ENCODE measurements around the gene AK4. TPM values are rescaled to one million over a fixed set of nuclear protein-coding genes. Genes with fewer than 3 reads are reported as not detected.
"Not testable (repeated sequence)": the region's sequence is repeated elsewhere in the genome, so short reads cannot be mapped to it uniquely, and the experiment has no call there.

The AK4 gene
- total RNA-seq, 3 donors from 2014 or later = 11.3 to 15.9 (median 11.5) TPM

DNA sequence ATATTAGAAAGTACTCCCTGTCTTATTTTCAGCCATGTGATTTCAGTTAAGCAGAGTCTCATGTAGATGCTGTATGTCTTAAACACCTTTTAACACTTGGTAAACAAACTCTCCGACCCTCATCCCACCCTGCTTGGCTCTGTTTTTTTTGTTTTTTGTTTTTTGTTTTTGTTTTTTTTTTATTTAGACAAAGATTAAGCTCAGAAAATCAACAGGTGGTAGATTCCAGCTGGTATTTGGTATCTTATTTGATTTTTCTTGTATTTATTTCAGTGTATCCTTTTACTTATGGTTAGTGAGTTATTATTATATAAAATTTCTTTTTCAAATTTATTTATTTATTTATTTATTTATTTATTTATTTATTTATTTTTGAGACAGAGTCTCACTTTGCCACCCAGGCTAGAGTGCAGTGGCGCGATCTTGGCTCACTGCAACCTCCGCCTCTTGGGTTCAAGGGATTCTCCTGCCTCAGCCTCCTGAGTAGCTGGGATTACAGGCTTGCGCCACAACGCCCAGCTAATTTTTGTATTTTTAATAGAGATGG, 4.8 kb upstream of the AK4 start:
- ATAC-seq, DNase-seq: not testable (repeated sequence)
- peaks cover 38% of the 10 kb centered on the region for H3K27me3 Mint-ChIP-seq (ENCODE audit: low read depth)

DNA sequence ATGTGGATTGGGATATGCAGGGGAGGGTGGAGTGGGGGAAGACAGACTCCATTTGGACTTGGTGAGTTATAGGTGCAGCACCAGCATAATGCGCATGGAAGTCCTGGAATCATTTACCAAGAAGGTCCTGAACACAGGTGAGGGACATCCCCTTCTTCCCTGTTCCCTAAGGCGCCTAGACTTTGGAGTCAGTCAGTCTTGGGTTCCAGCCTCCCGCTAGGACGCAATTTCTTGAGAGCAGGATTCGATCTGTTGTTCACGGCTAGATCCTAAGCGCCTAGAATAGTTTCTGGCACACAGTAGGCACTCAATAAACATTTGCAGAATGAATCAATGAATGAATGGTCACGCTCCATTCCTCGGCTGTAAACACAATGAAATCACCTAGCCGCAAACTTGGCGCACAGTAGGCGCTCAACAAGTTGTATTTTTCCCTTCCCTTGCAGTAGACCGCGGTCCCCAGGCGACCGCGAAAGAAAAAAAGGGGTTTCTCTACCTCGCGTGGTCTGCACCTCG, 1.0 kb upstream of the AK4 start:
- ATAC-seq = no peak

More for the DNA sequence above, 4.8 kb upstream of the AK4 start:
- H3K4me1 Mint-ChIP-seq (ENCODE audit: low read depth); H3K36me3 Mint-ChIP-seq (ENCODE audit: insufficient read depth); H3K4me3 Mint-ChIP-seq; H3K9me3 Mint-ChIP-seq: not testable (repeated sequence)

DNA sequence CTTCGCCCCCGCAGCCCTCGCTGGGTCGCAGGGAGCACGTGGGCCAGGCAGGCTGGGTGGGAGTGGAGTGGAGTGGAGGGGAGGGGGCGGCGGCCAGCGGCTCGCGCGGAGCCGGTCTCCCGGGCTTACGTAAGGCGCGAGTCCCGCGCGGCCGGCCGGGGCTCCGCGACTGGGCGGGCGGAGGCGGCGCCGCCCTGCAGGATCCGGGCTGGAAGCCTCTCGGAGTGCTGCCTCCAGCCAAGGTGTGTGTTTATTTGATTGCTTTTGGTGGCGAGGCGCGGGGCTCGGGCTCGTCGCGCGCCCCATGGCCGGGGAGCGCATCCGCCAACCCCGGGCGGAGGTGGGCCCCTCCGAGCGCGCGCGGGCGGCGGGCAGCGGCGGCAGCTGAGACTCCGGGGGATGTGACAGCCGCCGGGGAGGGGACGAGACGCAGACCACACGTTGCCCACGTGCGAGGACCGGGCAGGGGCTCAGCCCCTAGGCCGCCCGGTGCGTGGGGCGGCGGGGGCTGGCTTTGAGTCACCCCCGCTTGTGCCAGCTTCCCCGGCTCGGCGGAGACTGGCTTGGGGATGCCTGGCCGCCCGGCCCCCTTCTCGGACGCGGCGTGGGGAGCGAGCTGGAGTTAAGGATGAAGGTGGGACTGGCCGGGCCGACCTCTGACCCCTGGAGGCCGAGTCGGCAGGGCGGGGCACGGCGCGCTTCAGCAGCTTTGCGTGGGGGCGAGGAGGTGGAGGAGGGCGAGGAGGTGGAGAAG, 402 bp upstream of the AK4 start:
- H3K27me3 Mint-ChIP-seq (ENCODE audit: low read depth) = peaks cover 47% of the 10 kb centered on the region
- H3K4me1 Mint-ChIP-seq (ENCODE audit: low read depth) = peaks cover 11% of the 10 kb centered on the region
- no peaks in the 10 kb centered on the region for H3K36me3 Mint-ChIP-seq (ENCODE audit: insufficient read depth)
- DNase-seq = peak; percentile 20
- peak; percentile 44 to 45 for ATAC-seq
- peak overlapping the region; percentile 74 for H3K4me3 Mint-ChIP-seq
- H3K9me3 Mint-ChIP-seq = no peaks in the 10 kb centered on the region

More for the DNA sequence above, 1.0 kb upstream of the AK4 start:
- Mint-ChIP-seq H3K27me3 (ENCODE audit: low read depth) (peaks cover 51% of the 10 kb centered on the region), H3K9me3 (no peaks in the 10 kb centered on the region), H3K36me3 (ENCODE audit: insufficient read depth) (no peaks in the 10 kb centered on the region), H3K4me1 (ENCODE audit: low read depth) (peaks cover 11% of the 10 kb centered on the region), H3K4me3 (peak overlapping the region; percentile 72)
- DNase-seq = no peak

DNA sequence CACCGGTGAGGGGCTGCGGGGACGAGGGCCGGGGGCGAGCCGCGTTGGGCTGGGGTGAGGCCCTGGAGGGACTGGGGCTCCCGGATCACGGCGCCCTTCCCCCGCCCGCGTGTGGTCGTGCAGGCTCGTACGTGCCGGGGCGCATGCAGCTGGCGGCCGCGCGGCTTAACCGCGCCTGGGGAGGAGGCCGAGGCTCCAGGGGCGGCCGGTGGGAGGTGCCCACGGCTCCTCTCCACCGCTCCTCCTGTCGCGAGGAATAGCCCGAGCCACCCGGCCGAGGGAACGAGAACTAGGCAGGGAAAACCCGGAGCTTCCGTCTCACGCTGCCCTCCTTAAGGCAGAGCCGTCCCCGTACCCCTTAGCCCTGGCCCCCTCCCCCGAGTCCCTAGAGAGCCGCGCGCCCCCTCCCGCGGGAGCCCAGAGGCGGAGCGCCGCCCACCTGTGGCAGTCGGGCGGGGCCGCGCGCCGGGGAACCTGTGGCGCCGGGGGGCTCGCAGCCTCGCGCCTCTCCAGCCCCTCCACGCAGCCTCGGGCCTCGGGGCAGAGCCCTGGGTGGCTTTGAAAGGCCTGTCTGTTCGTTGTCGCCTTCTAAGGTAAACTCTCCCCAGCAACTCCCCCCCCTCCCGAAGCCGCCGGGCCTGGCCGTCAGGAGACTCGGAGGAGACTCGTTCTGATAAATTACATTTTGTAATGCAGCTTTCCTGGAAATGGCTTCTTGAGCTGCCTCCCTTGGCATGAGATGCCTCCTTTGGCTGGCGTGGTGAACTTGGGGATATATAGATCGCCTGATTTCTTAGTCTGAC, 746 bp downstream of the AK4 start:
- no peaks in the 10 kb centered on the region for H3K36me3 Mint-ChIP-seq (ENCODE audit: insufficient read depth)
- peak; percentile 49 to 59 for ATAC-seq
- H3K27me3 Mint-ChIP-seq (ENCODE audit: low read depth) = peaks cover 44% of the 10 kb centered on the region
- peaks cover 11% of the 10 kb centered on the region for H3K4me1 Mint-ChIP-seq (ENCODE audit: low read depth)
- no peaks in the 10 kb centered on the region for H3K9me3 Mint-ChIP-seq
- peak overlapping the region; percentile 76 for H3K4me3 Mint-ChIP-seq
- peak; percentile 20 for DNase-seq

DNA sequence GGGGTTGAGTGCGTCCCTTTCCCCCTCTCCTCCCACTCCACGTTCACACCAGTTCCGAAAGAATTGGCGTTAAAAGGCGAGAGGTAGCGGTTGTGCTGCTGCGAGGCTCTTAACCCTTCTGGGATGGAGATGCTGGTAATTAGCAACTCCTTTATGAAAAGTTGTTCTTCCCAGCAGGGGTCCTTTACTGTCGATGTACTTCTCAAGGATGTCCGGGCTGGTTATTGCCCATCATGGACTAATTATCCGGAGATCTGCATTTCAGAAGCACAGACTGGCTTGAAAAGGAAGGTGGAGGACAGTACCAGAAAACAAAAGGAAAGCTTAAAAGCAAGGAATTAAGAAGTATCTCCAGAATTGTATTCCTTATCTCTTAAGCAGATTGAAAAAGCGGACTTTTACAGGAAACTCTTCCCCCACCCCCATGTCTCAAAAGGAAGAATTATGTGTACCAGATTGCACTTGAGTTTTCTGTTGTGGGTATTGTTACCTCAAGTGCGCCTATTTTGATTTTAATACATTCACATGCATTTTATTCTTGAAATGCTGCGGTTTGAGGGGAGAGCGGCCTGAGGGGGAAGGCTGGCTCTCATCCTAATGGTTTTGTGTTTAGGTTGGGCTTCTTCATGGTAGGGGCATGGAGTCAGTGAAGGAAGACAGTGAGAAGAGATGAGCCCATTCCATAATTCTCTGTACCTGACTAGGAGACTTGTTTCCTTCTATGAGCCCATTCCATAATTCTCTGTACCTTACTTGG, 1.5 kb downstream of the AK4 start:
- DNase-seq = no peak
- ATAC-seq = peak; percentile 5 to 7
- Mint-ChIP-seq H3K36me3 (ENCODE audit: insufficient read depth) (no peaks in the 10 kb centered on the region), H3K9me3 (no peaks in the 10 kb centered on the region), H3K4me3 (peak overlapping the region; percentile 76), H3K27me3 (ENCODE audit: low read depth) (peaks cover 44% of the 10 kb centered on the region), H3K4me1 (ENCODE audit: low read depth) (peaks cover 11% of the 10 kb centered on the region)

DNA sequence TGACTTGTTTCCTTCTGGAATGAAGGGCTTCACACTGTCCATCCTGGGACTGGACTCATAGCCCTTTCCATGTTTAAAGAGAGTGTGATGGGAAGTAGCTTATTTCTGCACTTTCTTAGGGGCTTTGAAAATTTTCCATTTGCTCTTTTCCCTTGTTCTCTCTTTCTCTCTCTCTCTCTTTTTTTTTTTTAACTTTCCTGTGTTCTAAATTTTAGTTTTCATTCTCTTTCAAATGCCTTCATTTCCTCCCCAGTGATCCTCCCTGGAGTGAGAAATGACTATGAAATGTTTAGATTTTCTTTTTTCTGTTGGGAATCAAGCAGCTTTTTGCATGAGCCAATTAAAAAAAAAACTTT, 2.1 kb downstream of the AK4 start:
- ATAC-seq (no peak), DNase-seq (no peak)
- Mint-ChIP-seq H3K4me3 (peak overlapping the region; percentile 19), H3K36me3 (ENCODE audit: insufficient read depth) (no peaks in the 10 kb centered on the region), H3K27me3 (ENCODE audit: low read depth) (peaks cover 41% of the 10 kb centered on the region), H3K9me3 (no peaks in the 10 kb centered on the region), H3K4me1 (ENCODE audit: low read depth) (peaks cover 11% of the 10 kb centered on the region)

DNA sequence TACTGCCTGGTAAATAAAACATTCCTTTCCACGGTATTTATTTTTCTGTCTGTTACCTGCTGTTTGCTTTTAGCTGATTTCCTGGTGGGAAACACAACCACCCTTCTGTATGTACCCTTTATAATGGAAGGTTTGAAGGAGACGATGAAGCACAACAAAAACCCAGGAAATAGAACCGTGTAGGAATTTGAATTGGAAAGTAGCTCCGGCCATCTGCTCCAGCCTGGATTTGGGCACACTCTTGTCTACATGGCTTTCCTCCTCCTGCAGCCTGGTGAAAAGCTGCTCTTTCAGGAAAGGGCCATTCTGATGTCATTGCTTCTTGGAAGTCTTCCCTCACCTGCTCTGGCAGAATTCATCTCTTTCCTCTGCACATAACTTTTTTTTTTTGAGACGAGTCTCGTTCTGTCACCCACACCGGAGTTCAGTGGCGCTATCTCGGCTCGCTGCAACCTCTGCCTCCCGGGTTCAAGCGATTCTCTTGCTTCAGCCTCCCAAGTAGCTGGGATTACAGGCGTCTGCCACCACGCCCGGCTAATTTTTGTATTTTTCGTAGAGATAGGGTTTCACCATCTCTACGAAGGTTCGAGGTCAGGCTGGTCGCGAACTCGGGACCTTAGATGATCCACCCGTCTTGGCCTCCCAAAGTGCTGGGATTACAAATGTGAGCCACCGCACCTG, 2.7 kb downstream of the AK4 start:
- Mint-ChIP-seq H3K4me1 (ENCODE audit: low read depth) (peaks cover 11% of the 10 kb centered on the region), H3K9me3 (no peaks in the 10 kb centered on the region), H3K36me3 (ENCODE audit: insufficient read depth) (no peaks in the 10 kb centered on the region), H3K27me3 (ENCODE audit: low read depth) (peaks cover 34% of the 10 kb centered on the region), H3K4me3 (peak overlapping the region; percentile 24)
- ATAC-seq (no peak), DNase-seq (no peak)

DNA sequence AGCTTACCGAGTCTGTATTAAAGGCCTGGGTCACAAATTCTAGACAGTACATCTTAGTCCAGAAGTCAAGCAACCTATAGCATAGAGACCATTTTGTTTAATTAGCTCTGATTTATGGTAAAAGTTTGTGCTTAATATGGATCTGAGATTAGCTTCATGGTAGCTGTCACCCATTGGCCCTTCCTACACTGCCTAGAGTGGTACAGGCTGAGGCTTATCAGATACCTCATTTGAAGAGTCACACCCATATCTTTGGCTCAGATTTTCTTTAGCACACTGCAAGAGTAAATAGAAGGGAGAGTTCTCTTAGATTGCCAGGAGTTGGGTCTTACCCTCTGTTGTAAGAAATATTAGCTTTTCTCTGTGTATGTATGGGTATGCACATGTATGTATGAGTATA, 3.6 kb downstream of the AK4 start:
- DNase-seq = no peak
- Mint-ChIP-seq H3K27me3 (ENCODE audit: low read depth) (peaks cover 26% of the 10 kb centered on the region), H3K36me3 (ENCODE audit: insufficient read depth) (no peaks in the 10 kb centered on the region), H3K9me3 (no peaks in the 10 kb centered on the region), H3K4me3 (no peak overlapping the region), H3K4me1 (ENCODE audit: low read depth) (peaks cover 9% of the 10 kb centered on the region)
- no peak for ATAC-seq

DNA sequence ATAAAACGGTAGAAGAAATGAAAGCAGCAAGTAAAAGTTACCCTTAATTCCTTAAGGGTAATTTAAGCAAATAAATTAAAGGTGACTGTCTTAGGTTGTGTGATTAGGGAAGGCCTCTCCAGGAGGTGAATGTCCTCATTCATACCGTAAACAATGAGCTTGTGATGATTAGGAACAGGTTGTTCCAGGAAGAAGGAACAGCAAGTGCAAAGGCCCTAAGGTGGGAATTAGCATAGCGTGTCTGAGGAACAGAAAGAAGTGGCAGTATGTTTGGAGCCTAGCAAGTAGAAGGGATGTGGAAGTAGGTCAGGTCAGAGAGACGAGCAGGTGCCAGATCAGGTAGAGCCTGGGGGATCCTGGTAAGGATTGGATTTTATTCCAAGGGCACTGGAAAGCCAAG, 5.6 kb downstream of the AK4 start:
- H3K36me3 Mint-ChIP-seq (ENCODE audit: insufficient read depth) = no peaks in the 10 kb centered on the region
- no peak overlapping the region for H3K4me3 Mint-ChIP-seq
- ATAC-seq (no peak), DNase-seq (no peak)
- H3K4me1 Mint-ChIP-seq (ENCODE audit: low read depth) = peaks cover 5% of the 10 kb centered on the region
- H3K27me3 Mint-ChIP-seq (ENCODE audit: low read depth) = peaks cover 23% of the 10 kb centered on the region
- no peaks in the 10 kb centered on the region for H3K9me3 Mint-ChIP-seq

DNA sequence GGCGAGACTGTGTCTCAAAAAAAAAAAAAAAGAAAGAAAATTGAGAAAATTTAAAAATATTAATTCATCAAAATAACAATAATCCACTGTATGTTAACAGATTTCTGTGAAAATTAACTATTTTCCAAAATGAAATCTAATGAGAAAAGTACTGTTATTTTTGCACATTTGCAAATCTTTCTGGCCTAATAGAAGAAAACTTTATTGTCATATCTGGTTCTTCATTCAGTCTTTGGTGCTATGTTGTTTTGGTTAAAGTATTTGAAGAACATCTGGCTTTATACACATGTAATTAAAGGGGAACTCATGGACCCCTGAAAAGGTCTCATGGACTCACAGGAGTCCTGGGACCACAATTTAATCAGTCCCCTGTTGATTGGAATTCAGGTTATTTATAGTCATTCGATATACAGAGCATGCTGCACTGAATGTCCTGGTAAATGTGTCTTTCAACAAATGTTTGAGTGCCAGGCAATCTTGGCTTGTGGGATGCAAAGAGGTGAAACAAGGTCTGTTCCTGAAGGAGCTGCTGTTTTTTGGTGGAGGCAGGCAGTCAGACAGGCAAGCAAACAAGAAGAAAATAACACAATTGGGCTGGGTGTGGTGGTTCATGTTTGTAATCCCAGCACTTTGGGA, 9.0 kb downstream of the AK4 start:
- no peak for DNase-seq
- ATAC-seq = no peak
- Mint-ChIP-seq H3K4me1 (ENCODE audit: low read depth) (no peaks in the 10 kb centered on the region), H3K36me3 (ENCODE audit: insufficient read depth) (no peaks in the 10 kb centered on the region), H3K9me3 (no peaks in the 10 kb centered on the region), H3K27me3 (ENCODE audit: low read depth) (peaks cover 9% of the 10 kb centered on the region), H3K4me3 (no peak overlapping the region)

DNA sequence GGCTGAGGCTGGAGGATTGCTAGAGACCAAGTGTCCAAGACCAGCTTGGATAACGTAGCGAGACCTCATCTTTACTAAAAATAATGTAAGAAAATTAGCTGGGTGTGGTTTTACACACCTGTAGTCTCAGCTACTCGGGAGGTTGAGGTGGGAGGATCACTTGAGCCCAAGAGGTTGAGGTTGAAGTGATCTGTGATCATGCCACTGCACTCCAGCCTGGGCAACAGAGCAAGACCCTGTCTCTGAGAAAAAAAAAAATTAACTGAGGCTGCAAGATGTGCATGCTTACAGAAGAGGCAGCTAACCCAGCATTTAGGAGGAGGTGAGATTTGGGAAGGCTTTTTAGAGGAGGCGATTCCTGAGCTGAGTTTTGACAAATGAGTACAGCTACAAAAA, 9.5 kb downstream of the AK4 start:
- H3K27me3 Mint-ChIP-seq (ENCODE audit: low read depth) = peaks cover 9% of the 10 kb centered on the region
- no peak overlapping the region for H3K4me3 Mint-ChIP-seq
- no peaks in the 10 kb centered on the region for H3K36me3 Mint-ChIP-seq (ENCODE audit: insufficient read depth)
- no peaks in the 10 kb centered on the region for H3K4me1 Mint-ChIP-seq (ENCODE audit: low read depth)
- H3K9me3 Mint-ChIP-seq = no peaks in the 10 kb centered on the region
- ATAC-seq (no peak), DNase-seq (no peak)

DNA sequence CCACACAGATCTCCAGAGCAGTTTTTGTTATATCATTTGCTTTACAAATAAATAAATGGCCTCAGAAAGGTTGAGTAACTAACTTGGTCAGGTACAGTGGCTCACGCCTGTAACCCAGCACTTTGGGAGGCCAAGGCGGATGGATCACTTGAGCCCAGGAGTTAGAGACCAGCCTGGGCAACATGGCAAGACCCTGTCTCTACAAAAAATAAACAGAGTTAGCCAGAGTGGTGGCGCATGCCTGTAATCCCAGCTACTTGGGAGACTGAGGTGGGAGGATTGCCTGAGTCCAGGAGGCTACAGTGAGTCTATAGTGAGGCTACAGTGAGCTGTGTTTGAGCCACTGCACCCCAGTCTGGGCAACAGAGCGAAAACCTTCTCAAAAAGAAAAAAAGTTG, 11.3 kb downstream of the AK4 start:
- not testable (repeated sequence) for H3K4me1 Mint-ChIP-seq (ENCODE audit: low read depth); H3K4me3 Mint-ChIP-seq; H3K9me3 Mint-ChIP-seq; DNase-seq; ATAC-seq; H3K36me3 Mint-ChIP-seq (ENCODE audit: insufficient read depth)
- peaks cover 12% of the 10 kb centered on the region for H3K27me3 Mint-ChIP-seq (ENCODE audit: low read depth)

DNA sequence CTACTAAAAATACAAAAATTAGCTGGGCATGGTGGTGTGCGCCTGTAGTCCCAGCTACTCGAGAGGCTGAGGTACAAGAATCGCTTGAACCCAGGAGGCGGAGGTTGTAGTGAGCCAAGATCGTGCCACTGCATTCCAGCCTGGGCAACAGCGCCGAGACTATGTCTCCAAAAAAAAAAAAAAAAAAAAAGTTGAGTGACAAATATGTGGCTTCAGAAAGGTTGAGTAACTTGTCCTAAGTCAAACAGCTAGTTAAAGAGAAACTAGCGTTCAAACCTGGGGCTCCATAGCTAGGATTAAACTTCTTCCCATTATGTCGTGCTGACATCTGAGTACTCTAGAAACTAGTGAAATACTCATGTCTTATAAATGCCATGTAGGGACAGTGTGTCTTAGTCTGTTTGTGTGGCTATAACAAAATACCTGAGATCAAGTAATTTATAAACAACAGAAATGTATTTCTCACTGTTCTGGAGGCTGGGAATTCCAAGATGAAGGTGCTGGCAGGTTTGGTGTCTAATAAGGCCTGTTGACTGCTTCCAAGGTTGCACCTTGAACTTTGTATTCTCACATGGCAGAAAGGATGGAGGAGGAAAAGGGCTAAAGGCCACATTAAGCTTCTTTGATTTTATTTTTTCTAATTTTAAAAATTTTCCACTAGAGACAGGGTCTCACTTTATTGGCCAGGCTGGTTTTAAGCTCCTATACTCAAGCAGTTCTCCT, 12.0 kb downstream of the AK4 start:
- no peaks in the 10 kb centered on the region for H3K4me1 Mint-ChIP-seq (ENCODE audit: low read depth)
- H3K4me3 Mint-ChIP-seq = no peak overlapping the region
- no peaks in the 10 kb centered on the region for H3K9me3 Mint-ChIP-seq
- no peaks in the 10 kb centered on the region for H3K36me3 Mint-ChIP-seq (ENCODE audit: insufficient read depth)
- no peak for ATAC-seq
- H3K27me3 Mint-ChIP-seq (ENCODE audit: low read depth) = peaks cover 11% of the 10 kb centered on the region
- DNase-seq = no peak
